ENCODE results near the gene ADH1B.

The ADH1B gene

DNA sequence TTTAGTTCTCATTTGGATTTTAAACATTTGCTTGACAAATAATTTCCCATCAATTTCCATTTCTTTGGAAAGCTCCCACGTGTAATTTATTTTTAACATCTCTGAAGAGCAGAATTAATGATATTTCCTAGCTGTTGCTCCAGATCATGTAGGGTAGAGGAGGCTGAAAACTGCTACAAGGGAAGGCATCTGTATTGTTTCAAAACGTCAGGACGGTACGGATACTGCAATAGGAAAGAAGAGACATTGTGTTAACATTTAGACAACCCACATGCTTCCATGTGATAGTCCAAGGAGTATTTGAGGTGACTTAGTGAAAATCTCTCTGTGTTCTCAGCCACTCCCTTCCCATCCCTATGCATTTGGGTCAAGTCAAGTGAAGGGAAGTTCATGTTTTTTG is 15.4 kb upstream of the ADH1B start:
- Histone ChIP-seq H3K18ac (ENCODE audit: low read depth in 1 of 2, low read length in 2 of 2) (no peak overlapping the region), H2BK12ac (ENCODE audit: low read length in 2 of 2) (no peak overlapping the region), H3K14ac (ENCODE audit: low read length in 2 of 2) (no peak overlapping the region), H4K8ac (ENCODE audit: low read length) (no peak overlapping the region), H4K91ac (ENCODE audit: low read length) (no peak overlapping the region), H3K79me1 (replicated peaks; ENCODE audit: low read length, poor library complexity, severe bottlenecking) (no peaks in the 10 kb centered on the region), H3K27ac (ENCODE audit: low read length, poor library complexity, severe bottlenecking) (no peak overlapping the region), H3K23ac (ENCODE audit: low read length in 2 of 2) (no peak overlapping the region), H3K4me1 (ENCODE audit: control insufficient read depth, insufficient read depth, low read depth, low read length) (no peaks in the 10 kb centered on the region), H3K9ac (ENCODE audit: low read length) (no peak overlapping the region), H3K36me3 (ENCODE audit: control insufficient read depth in 1 of 2, insufficient read depth in 2 of 2, low read depth in 1 of 2, low read length in 2 of 2) (no peaks in the 10 kb centered on the region), H3K27me3 (ENCODE audit: control insufficient read depth in 1 of 2, insufficient read depth in 1 of 2, low read length in 2 of 2) (no peaks in the 10 kb centered on the region), H3K4me2 (ENCODE audit: low read length, poor library complexity, severe bottlenecking) (no peak overlapping the region), H2BK5ac (ENCODE audit: low read depth, low read length, poor library complexity, severe bottlenecking) (no peak overlapping the region), H3K4me3 (ENCODE audit: insufficient read depth in 1 of 2, low read depth in 1 of 2, low read length in 2 of 2) (no peak overlapping the region), H2BK15ac (ENCODE audit: low read depth, poor library complexity, severe bottlenecking) (no peak overlapping the region), H2BK120ac (ENCODE audit: low read depth, low read length) (no peak overlapping the region), H2AFZ (ENCODE audit: low read depth, low read length) (no peak overlapping the region), H2AK5ac (ENCODE audit: low read length, severe bottlenecking) (no peak overlapping the region), H3K9me3 (ENCODE audit: control insufficient read depth, low read length) (no peaks in the 10 kb centered on the region), H3K4ac (ENCODE audit: low read depth in 1 of 2, low read length in 2 of 2) (no peak overlapping the region)
- 80% methylated on average over 2 of the region's 4 CpGs for WGBS
- DNase-seq = no peak

DNA sequence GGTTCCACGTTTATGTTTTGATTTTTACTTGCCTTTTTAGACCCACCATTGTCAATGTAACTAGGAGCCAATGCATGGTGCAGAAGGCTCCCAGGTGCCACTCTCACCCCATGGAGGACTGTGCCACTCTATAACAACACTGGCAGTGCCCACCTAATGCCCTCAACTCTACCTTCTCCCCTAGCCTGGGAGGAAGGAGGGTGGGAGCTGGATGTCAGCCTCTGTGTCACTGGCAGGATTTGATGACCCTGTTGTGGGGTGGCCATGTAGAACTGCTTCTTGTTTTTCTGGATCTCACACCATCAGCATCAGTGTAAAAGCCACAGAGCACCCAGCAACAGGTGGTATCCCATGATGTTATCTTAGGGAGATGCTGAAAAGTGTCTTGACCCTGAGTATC is 13.7 kb upstream of the ADH1B start:
- no peaks in the 10 kb centered on the region for H3K79me1 ChIP-seq (replicated peaks; ENCODE audit: low read length, poor library complexity, severe bottlenecking)
- H4K8ac ChIP-seq (ENCODE audit: low read length) = no peak overlapping the region
- H3K9ac ChIP-seq (ENCODE audit: low read length) = no peak overlapping the region
- H3K4me1 ChIP-seq (ENCODE audit: control insufficient read depth, insufficient read depth, low read depth, low read length) = no peaks in the 10 kb centered on the region
- 47% methylated on average over 1 of the region's 1 CpG for WGBS
- H3K14ac ChIP-seq (ENCODE audit: low read length in 2 of 2) = peak overlapping the region in 1 of 2 experiments; percentile 71
- H3K4me2 ChIP-seq (ENCODE audit: low read length, poor library complexity, severe bottlenecking) = no peak overlapping the region
- no peak overlapping the region for H2BK15ac ChIP-seq (ENCODE audit: low read depth, poor library complexity, severe bottlenecking)
- no peak overlapping the region for H2BK5ac ChIP-seq (ENCODE audit: low read depth, low read length, poor library complexity, severe bottlenecking)
- H2BK120ac ChIP-seq (ENCODE audit: low read depth, low read length) = no peak overlapping the region
- H3K18ac ChIP-seq (ENCODE audit: low read depth in 1 of 2, low read length in 2 of 2) = no peak overlapping the region
- no peak overlapping the region for H3K27ac ChIP-seq (ENCODE audit: low read length, poor library complexity, severe bottlenecking)
- H3K27me3 ChIP-seq (ENCODE audit: control insufficient read depth in 1 of 2, insufficient read depth in 1 of 2, low read length in 2 of 2) = no peaks in the 10 kb centered on the region
- no peak overlapping the region for H2AK5ac ChIP-seq (ENCODE audit: low read length, severe bottlenecking)
- no peak overlapping the region for H3K23ac ChIP-seq (ENCODE audit: low read length in 2 of 2)
- no peak overlapping the region for H2AFZ ChIP-seq (ENCODE audit: low read depth, low read length)
- DNase-seq = no peak
- no peaks in the 10 kb centered on the region for H3K36me3 ChIP-seq (ENCODE audit: control insufficient read depth in 1 of 2, insufficient read depth in 2 of 2, low read depth in 1 of 2, low read length in 2 of 2)
- H3K4ac ChIP-seq (ENCODE audit: low read depth in 1 of 2, low read length in 2 of 2) = no peak overlapping the region
- no peak overlapping the region for H2BK12ac ChIP-seq (ENCODE audit: low read length in 2 of 2)
- no peak overlapping the region for H3K4me3 ChIP-seq (ENCODE audit: insufficient read depth in 1 of 2, low read depth in 1 of 2, low read length in 2 of 2)
- no peaks in the 10 kb centered on the region for H3K9me3 ChIP-seq (ENCODE audit: control insufficient read depth, low read length)
- no peak overlapping the region for H4K91ac ChIP-seq (ENCODE audit: low read length)

DNA sequence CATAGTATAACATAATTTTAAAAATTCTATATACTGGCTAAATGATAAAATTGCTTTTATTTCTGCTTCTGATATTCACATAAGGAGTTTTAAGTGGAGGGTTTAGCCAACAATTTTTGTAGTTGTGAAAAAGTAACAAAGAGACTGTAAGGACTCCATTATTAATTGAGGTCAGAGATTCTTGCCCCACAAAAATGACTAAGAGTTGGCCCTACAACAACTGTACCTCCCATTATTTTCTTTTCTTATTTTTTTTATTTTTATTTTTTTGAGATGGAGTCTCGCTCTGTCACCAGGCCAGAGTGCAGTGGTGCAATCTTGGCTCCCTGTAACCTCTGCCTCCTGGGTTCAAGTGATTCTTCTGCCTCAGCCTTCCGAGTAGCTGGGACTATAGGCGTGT is 9.4 kb upstream of the ADH1B start:
- Histone ChIP-seq H3K23ac (ENCODE audit: low read length in 2 of 2) (no peak overlapping the region), H4K91ac (ENCODE audit: low read length) (no peak overlapping the region), H2AFZ (ENCODE audit: low read depth, low read length) (no peak overlapping the region), H2BK5ac (ENCODE audit: low read depth, low read length, poor library complexity, severe bottlenecking) (no peak overlapping the region), H4K8ac (ENCODE audit: low read length) (no peak overlapping the region), H3K36me3 (ENCODE audit: control insufficient read depth in 1 of 2, insufficient read depth in 2 of 2, low read depth in 1 of 2, low read length in 2 of 2) (no peaks in the 10 kb centered on the region), H3K14ac (ENCODE audit: low read length in 2 of 2) (no peak overlapping the region), H3K9me3 (ENCODE audit: control insufficient read depth, low read length) (no peaks in the 10 kb centered on the region), H2AK5ac (ENCODE audit: low read length, severe bottlenecking) (no peak overlapping the region), H3K4ac (ENCODE audit: low read depth in 1 of 2, low read length in 2 of 2) (no peak overlapping the region), H3K27ac (ENCODE audit: low read length, poor library complexity, severe bottlenecking) (no peak overlapping the region), H2BK120ac (ENCODE audit: low read depth, low read length) (no peak overlapping the region), H2BK12ac (ENCODE audit: low read length in 2 of 2) (no peak overlapping the region), H3K4me1 (ENCODE audit: control insufficient read depth, insufficient read depth, low read depth, low read length) (no peaks in the 10 kb centered on the region), H3K18ac (ENCODE audit: low read depth in 1 of 2, low read length in 2 of 2) (no peak overlapping the region), H3K79me1 (replicated peaks; ENCODE audit: low read length, poor library complexity, severe bottlenecking) (no peaks in the 10 kb centered on the region), H2BK15ac (ENCODE audit: low read depth, poor library complexity, severe bottlenecking) (no peak overlapping the region), H3K27me3 (ENCODE audit: control insufficient read depth in 1 of 2, insufficient read depth in 1 of 2, low read length in 2 of 2) (no peaks in the 10 kb centered on the region), H3K4me3 (ENCODE audit: insufficient read depth in 1 of 2, low read depth in 1 of 2, low read length in 2 of 2) (no peak overlapping the region), H3K9ac (ENCODE audit: low read length) (no peak overlapping the region), H3K4me2 (ENCODE audit: low read length, poor library complexity, severe bottlenecking) (no peak overlapping the region)
- 76% methylated on average over 3 of the region's 3 CpGs for WGBS
- no peak for DNase-seq

DNA sequence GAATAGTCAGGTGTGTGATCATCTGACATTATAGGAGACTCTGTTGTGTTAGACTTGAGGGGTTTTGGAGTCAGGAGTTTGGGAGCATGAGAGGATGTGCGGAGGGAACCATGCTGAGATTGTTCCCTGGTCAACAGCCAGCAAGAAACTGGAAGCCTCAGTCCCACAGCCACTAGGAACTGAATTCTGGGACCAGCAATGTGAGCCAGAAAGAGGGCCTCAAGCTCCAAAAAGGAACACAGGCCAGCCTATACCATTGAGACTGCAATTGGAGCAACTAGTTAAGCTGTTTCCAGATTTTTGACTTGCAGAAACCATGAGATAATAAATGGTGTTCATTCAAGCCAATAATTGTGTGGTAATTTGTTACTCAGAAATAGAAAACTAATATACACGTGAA is 8.7 kb upstream of the ADH1B start:
- no peak overlapping the region for H2BK5ac ChIP-seq (ENCODE audit: low read depth, low read length, poor library complexity, severe bottlenecking)
- H2BK120ac ChIP-seq (ENCODE audit: low read depth, low read length) = no peak overlapping the region
- no peak overlapping the region for H2BK12ac ChIP-seq (ENCODE audit: low read length in 2 of 2)
- H3K36me3 ChIP-seq (ENCODE audit: control insufficient read depth in 1 of 2, insufficient read depth in 2 of 2, low read depth in 1 of 2, low read length in 2 of 2) = no peaks in the 10 kb centered on the region
- H4K8ac ChIP-seq (ENCODE audit: low read length) = no peak overlapping the region
- no peaks in the 10 kb centered on the region for H3K27me3 ChIP-seq (ENCODE audit: control insufficient read depth in 1 of 2, insufficient read depth in 1 of 2, low read length in 2 of 2)
- peak overlapping the region in 1 of 2 experiments; percentile 76 for H3K14ac ChIP-seq (ENCODE audit: low read length in 2 of 2)
- H3K27ac ChIP-seq (ENCODE audit: low read length, poor library complexity, severe bottlenecking) = no peak overlapping the region
- no peak overlapping the region for H2BK15ac ChIP-seq (ENCODE audit: low read depth, poor library complexity, severe bottlenecking)
- no peak for DNase-seq
- H3K4me1 ChIP-seq (ENCODE audit: control insufficient read depth, insufficient read depth, low read depth, low read length) = no peaks in the 10 kb centered on the region
- no peaks in the 10 kb centered on the region for H3K9me3 ChIP-seq (ENCODE audit: control insufficient read depth, low read length)
- H2AK5ac ChIP-seq (ENCODE audit: low read length, severe bottlenecking) = no peak overlapping the region
- H3K23ac ChIP-seq (ENCODE audit: low read length in 2 of 2) = no peak overlapping the region
- H3K4me3 ChIP-seq (ENCODE audit: insufficient read depth in 1 of 2, low read depth in 1 of 2, low read length in 2 of 2) = no peak overlapping the region
- no peak overlapping the region for H2AFZ ChIP-seq (ENCODE audit: low read depth, low read length)
- H4K91ac ChIP-seq (ENCODE audit: low read length) = no peak overlapping the region
- no peak overlapping the region for H3K9ac ChIP-seq (ENCODE audit: low read length)
- H3K4ac ChIP-seq (ENCODE audit: low read depth in 1 of 2, low read length in 2 of 2) = no peak overlapping the region
- no peak overlapping the region for H3K18ac ChIP-seq (ENCODE audit: low read depth in 1 of 2, low read length in 2 of 2)
- no peak overlapping the region for H3K4me2 ChIP-seq (ENCODE audit: low read length, poor library complexity, severe bottlenecking)
- H3K79me1 ChIP-seq (replicated peaks; ENCODE audit: low read length, poor library complexity, severe bottlenecking) = no peaks in the 10 kb centered on the region
- WGBS = 50% methylated on average over 1 of the region's 2 CpGs
